HG02588 (cell line): ENCODE data around the gene ANP32B.

Source experiments
- ATAC-seq: cut with Tn5 transposase; IDR thresholded peaks from one replicate; pipeline ENCODE4 v1.9.1; 2021; ENCODE audit warnings: mild to moderate bottlenecking, moderate library complexity; ENCODE audit not compliant: unreplicated experiment

Gene ANP32B

GRCh38 chr9:98057138-98057799 is 74.1 kb downstream of the ANP32B start:
- no peak for ATAC-seq

- no peak for ATAC-seq
These were observed 79.0 kb downstream of the ANP32B start for GRCh38 chr9:98062161-98062560.

- no peak for ATAC-seq
These were observed 81.7 kb downstream of the ANP32B start for GRCh38 chr9:98064623-98065392.
